ENCODE results near the gene PIAS1.

Gene PIAS1

GRCh38 chr15:68062946-68063465 is 8.9 kb downstream of the PIAS1 start:
- DNase-seq (ENCODE audit: low read depth, low spot score), result no peak

GRCh38 chr15:68063606-68064005 is 9.5 kb downstream of the PIAS1 start:
- no peak for DNase-seq (ENCODE audit: low read depth, low spot score)

- no peak for DNase-seq (ENCODE audit: low read depth, low spot score)
These were observed 19.6 kb downstream of the PIAS1 start for GRCh38 chr15:68073576-68074288.

GRCh38 chr15:68075764-68076385 is 21.8 kb downstream of the PIAS1 start:
- DNase-seq (ENCODE audit: low read depth, low spot score), result no peak

- no peak for DNase-seq (ENCODE audit: low read depth, low spot score)
These were observed 24.2 kb downstream of the PIAS1 start for GRCh38 chr15:68078365-68078764.

- no peak for DNase-seq (ENCODE audit: low read depth, low spot score)
These were observed 26.2 kb downstream of the PIAS1 start for GRCh38 chr15:68080334-68080733.

GRCh38 chr15:68080783-68081182 is 26.7 kb downstream of the PIAS1 start:
- no peak for DNase-seq (ENCODE audit: low read depth, low spot score)

- no peak for DNase-seq (ENCODE audit: low read depth, low spot score)
These were observed 27.9 kb downstream of the PIAS1 start for GRCh38 chr15:68081869-68082505.

- DNase-seq (ENCODE audit: low read depth, low spot score), result no peak
These were observed 28.6 kb downstream of the PIAS1 start for GRCh38 chr15:68082735-68083134.

- no peak for DNase-seq (ENCODE audit: low read depth, low spot score)
These were observed 29.3 kb downstream of the PIAS1 start for GRCh38 chr15:68083463-68083862.

- no peak for DNase-seq (ENCODE audit: low read depth, low spot score)
These were observed 30.9 kb downstream of the PIAS1 start for GRCh38 chr15:68085052-68085451.

- DNase-seq (ENCODE audit: low read depth, low spot score), result no peak
These were observed 37.6 kb downstream of the PIAS1 start for GRCh38 chr15:68091743-68092142.

GRCh38 chr15:68096099-68096498 is 42.0 kb downstream of the PIAS1 start:
- DNase-seq (ENCODE audit: low read depth, low spot score), result no peak

- DNase-seq (ENCODE audit: low read depth, low spot score), result no peak
These were observed 42.9 kb downstream of the PIAS1 start for GRCh38 chr15:68097029-68097428.

- DNase-seq (ENCODE audit: low read depth, low spot score), result no peak
These were observed 44.4 kb downstream of the PIAS1 start for GRCh38 chr15:68098465-68098864.

GRCh38 chr15:68100194-68100593 is 46.1 kb downstream of the PIAS1 start:
- no peak for DNase-seq (ENCODE audit: low read depth, low spot score)

- no peak for DNase-seq (ENCODE audit: low read depth, low spot score)
These were observed 49.5 kb downstream of the PIAS1 start for GRCh38 chr15:68103603-68104002.

- DNase-seq (ENCODE audit: low read depth, low spot score), result no peak
These were observed 52.5 kb downstream of the PIAS1 start for GRCh38 chr15:68106656-68107055.

GRCh38 chr15:68107142-68107541 is 53.0 kb downstream of the PIAS1 start:
- DNase-seq (ENCODE audit: low read depth, low spot score), result no peak

GRCh38 chr15:68112706-68113105 is 58.6 kb downstream of the PIAS1 start:
- DNase-seq (ENCODE audit: low read depth, low spot score), result no peak

- no peak for DNase-seq (ENCODE audit: low read depth, low spot score)
These were observed 59.2 kb downstream of the PIAS1 start for GRCh38 chr15:68113273-68113672.

GRCh38 chr15:68113751-68114150 is 59.6 kb downstream of the PIAS1 start:
- DNase-seq (ENCODE audit: low read depth, low spot score), result no peak

- DNase-seq (ENCODE audit: low read depth, low spot score), result no peak
These were observed 60.2 kb downstream of the PIAS1 start for GRCh38 chr15:68114356-68114755.

Data from brain pericyte (primary cell).